Keratinocyte (primary cell): ENCODE measurements around the gene CYP26C1. TPM values are rescaled to one million over a fixed set of nuclear protein-coding genes. Genes with fewer than 3 reads are reported as not detected.
A peak's percentile ranks its signal among the peaks of the same experiment; 100 is the strongest.

ENCODE experiments used
- DNase-seq: peaks from one replicate; pipeline ENCODE4 v3.0.0-alpha.2; 2011; ENCODE audit warnings: low read depth, missing footprints, low spot score
- FAIRE-seq: peaks from 2 replicates; lab custom pipeline; 2011; peaks lifted over from hg19 to GRCh38; lab: Jason Lieb, UNC
- H2AFZ ChIP-seq: 2 replicates; pipeline ENCODE4 v1.6.0; 2012; ENCODE audit warnings: low read length, control low read depth, inconsistent platforms; ENCODE audit not compliant: control insufficient read depth
- H3K27ac ChIP-seq: 2 replicates; pipeline ENCODE4 v1.5.1; 2011; ENCODE audit warnings: low read length; ENCODE audit not compliant: control insufficient read depth, insufficient read depth
- H3K27me3 ChIP-seq: 3 replicates; pipeline ENCODE4 v1.6.0; 2011; ENCODE audit warnings: low read length; ENCODE audit not compliant: control insufficient read depth, insufficient read depth; ENCODE audit errors: extremely low read depth
- H3K36me3 ChIP-seq, 2 experiments: 2 replicates in 1 of 2; 3 replicates in 1 of 2; pipeline ENCODE4 v1.5.1; 2011; ENCODE audit warnings: low read length in 2 of 2, mild to moderate bottlenecking in 1 of 2; ENCODE audit not compliant: control insufficient read depth in 2 of 2, insufficient read depth in 2 of 2; ENCODE audit errors: extremely low read depth in 1 of 2
- H3K4me1 ChIP-seq: 3 replicates; pipeline ENCODE4 v1.5.1; 2011; ENCODE audit warnings: low read length; ENCODE audit not compliant: control insufficient read depth, insufficient read depth; ENCODE audit errors: extremely low read depth
- H3K4me2 ChIP-seq: 3 replicates; pipeline ENCODE4 v1.6.0; 2011; ENCODE audit warnings: low read depth, low read length; ENCODE audit not compliant: control insufficient read depth, insufficient read depth; ENCODE audit errors: extremely low read depth
- H3K4me3 ChIP-seq, 3 experiments: fragments of 200-600 bp in 1 of 3; sonication (generic) in 1 of 3; 2 replicates in 2 of 3; 3 replicates in 1 of 3; pipeline ENCODE4 v1.5.1; 2011 to 2016; ENCODE audit warnings: low read length in 3 of 3, mild to moderate bottlenecking in 3 of 3, control low read depth in 2 of 3, inconsistent platforms in 1 of 3, low read depth in 1 of 3, mixed read lengths in 1 of 3, mixed run types in 1 of 3, moderate library complexity in 1 of 3; ENCODE audit not compliant: control insufficient read depth in 2 of 3, insufficient read depth in 2 of 3; ENCODE audit errors: extremely low read depth in 1 of 3
- H3K79me2 ChIP-seq: 2 replicates; pipeline ENCODE4 v1.6.0; 2012; ENCODE audit warnings: low read length; ENCODE audit not compliant: control insufficient read depth, insufficient read depth
- H3K9ac ChIP-seq: 3 replicates; pipeline ENCODE4 v1.6.0; 2011; ENCODE audit warnings: low read length; ENCODE audit not compliant: control insufficient read depth, insufficient read depth; ENCODE audit errors: extremely low read depth
- H3K9me1 ChIP-seq: 3 replicates; pipeline ENCODE4 v1.6.0; 2011; ENCODE audit warnings: low read length; ENCODE audit not compliant: control insufficient read depth, insufficient read depth; ENCODE audit errors: extremely low read depth
- H3K9me3 ChIP-seq: 2 replicates; pipeline ENCODE4 v1.5.1; 2012; ENCODE audit warnings: low read depth, low read length; ENCODE audit not compliant: control insufficient read depth
- H4K20me1 ChIP-seq: 3 replicates; pipeline ENCODE4 v1.6.0; 2011; ENCODE audit warnings: low read length; ENCODE audit not compliant: control insufficient read depth, insufficient read depth; ENCODE audit errors: extremely low read depth
- CTCF ChIP-seq, 3 experiments: IDR thresholded peaks in 1 of 3; conservative IDR thresholded peaks in 1 of 3; optimal IDR thresholded peaks in 1 of 3; 2 replicates in 2 of 3; 3 replicates in 1 of 3; pipeline versions ENCODE3 to v1.5.1; 2011; ENCODE audit warnings: low read length in 3 of 3, mild to moderate bottlenecking in 3 of 3, moderate library complexity in 2 of 3, control low read depth in 1 of 3, inconsistent platforms in 1 of 3; ENCODE audit not compliant: insufficient read depth in 2 of 3; ENCODE audit errors: extremely low read depth in 1 of 3
- EZH2 ChIP-seq: IDR thresholded peaks from one replicate; pipeline ENCODE4 v1.6.1; 2012; ENCODE audit warnings: inconsistent platforms, mild to moderate bottlenecking, low read length, moderate library complexity
- dilution Hi-C: fragments of 300-500 bp; cut with MboI; formaldehyde crosslinking; loops from one replicate; pipeline ENCODE4 v1.7.0; 2020; ENCODE audit warnings: low sequenced_read_pairs; ENCODE audit not compliant: extremely low pct_ligation_motif_present
- polyA plus RNA-seq, 5 experiments: library from polyadenylated mRNA; depleted of rRNA in 3 of 5; stranded (reverse) in 3 of 5; stranded (forward) in 1 of 5; unstranded in 1 of 5; fragments of >200 nt; gene quantifications; 1 replicate in 1 of 5; 2 replicates in 3 of 5; 3 replicates in 1 of 5; pipeline versions ENCODE4 v1.2.1 to v1.2.3, GENCODE V29; 2011 to 2012; ENCODE audit warnings: missing spikeins in 2 of 5, low read depth in 1 of 5, low replicate concordance in 1 of 5

CYP26C1 gene
- polyA plus RNA-seq, 1 donor (not counting 4 experiments of a cell fraction or from before 2014, with no cell fraction given): not detected

- no peak for TF ChIP-seq EZH2
- no peak for TF ChIP-seq CTCF (optimal IDR thresholded peaks at IDR 0.05 in 1 of 3, IDR thresholded peaks at IDR 0.05 in 1 of 3, conservative IDR thresholded peaks at IDR 0.05 in 1 of 3; ENCODE audit: extremely low read depth in 1 of 3, insufficient read depth in 2 of 3, low read length in 3 of 3)
- no peaks in the 10 kb centered on the region for H3K9me1 ChIP-seq
- FAIRE-seq (no peak), DNase-seq (no peak)
- H2AFZ ChIP-seq: no peak overlapping the region
- peaks cover 6% of the 10 kb centered on the region for H4K20me1 ChIP-seq
- dilution Hi-C loops: no loop called here
- no peak overlapping the region for H3K4me3 ChIP-seq
- no peaks in the 10 kb centered on the region for H3K9me3 ChIP-seq
- H3K27ac ChIP-seq: no peak overlapping the region
- no peak overlapping the region for H3K4me2 ChIP-seq
- H3K36me3 ChIP-seq: no peaks in the 10 kb centered on the region
- peaks cover 98% of the 10 kb centered on the region for H3K27me3 ChIP-seq
- no peaks in the 10 kb centered on the region for H3K4me1 ChIP-seq
- no peaks in the 10 kb centered on the region for H3K79me2 ChIP-seq
- no peak overlapping the region for H3K9ac ChIP-seq
Measured at GRCh38 chr10:93071177-93071472, 10.5 kb downstream of the CYP26C1 start.

GRCh38 chr10:93071674-93072224 is 11.2 kb downstream of the CYP26C1 start:
- Histone ChIP-seq H3K9me1 (no peaks in the 10 kb centered on the region), H2AFZ (no peak overlapping the region), H3K27me3 (peaks cover 98% of the 10 kb centered on the region), H3K9ac (no peak overlapping the region), H3K4me1 (no peaks in the 10 kb centered on the region), H3K36me3 (no peaks in the 10 kb centered on the region), H3K27ac (no peak overlapping the region), H3K9me3 (no peaks in the 10 kb centered on the region), H3K79me2 (no peaks in the 10 kb centered on the region), H4K20me1 (peaks cover 4% of the 10 kb centered on the region), H3K4me2 (peak overlapping the region; percentile 22), H3K4me3 (no peak overlapping the region)
- DNase-seq: no peak
- no peak for FAIRE-seq
- dilution Hi-C loops: no loop called here
- TF ChIP-seq EZH2 (no peak), CTCF (optimal IDR thresholded peaks at IDR 0.05 in 1 of 3, IDR thresholded peaks at IDR 0.05 in 1 of 3, conservative IDR thresholded peaks at IDR 0.05 in 1 of 3; ENCODE audit: extremely low read depth in 1 of 3, insufficient read depth in 2 of 3, low read length in 3 of 3) (no peak)
